Panc1 (cell line): ENCODE data around the gene ETV7. TPM values are rescaled to one million over a fixed set of nuclear protein-coding genes. Genes with fewer than 3 reads are reported as not detected.

Source experiments
- ATAC-seq: fragments of 200-7000 bp; cut with Tn5 transposase; 2 replicates; pipeline ENCODE4 v1.9.1; 2020; ENCODE audit warnings: mild to moderate bottlenecking, moderate library complexity
- BruUV-seq: library from RNA; stranded (reverse); fragments of 400-500 nt; replicated peaks from 2 replicates; lab custom pipeline; 2021; lab: Mats Ljungman, UMichigan
- CTCF ChIA-PET: fragments of 300-600 bp; sonication (Branson Sonifier 250); formaldehyde crosslinking; loops from one replicate; lab custom pipeline; 2022; ENCODE audit warnings: antibody characterized with exemption; lab: Charles Lee
- POLR2A ChIA-PET: fragments of 300-600 bp; sonication (Branson Sonifier 250); formaldehyde crosslinking; loops from one replicate; lab custom pipeline; 2022; ENCODE audit warnings: antibody characterized with exemption; lab: Charles Lee
- DNase-seq: peaks from one replicate; pipeline ENCODE4 v3.0.0-alpha.2; 2010; ENCODE audit warnings: low read depth, low spot score
- H3K27ac ChIP-seq: 2 replicates; pipeline ENCODE4 v1.5.1; 2011; ENCODE audit warnings: mild to moderate bottlenecking, low read length, inconsistent platforms
- H3K27me3 ChIP-seq: fragments of 200-500 bp; sonication (Bioruptor generic); 2 replicates; pipeline ENCODE4 v1.6.0; 2014; ENCODE audit warnings: low read length, inconsistent platforms; ENCODE audit not compliant: control insufficient read depth, insufficient read depth
- H3K36me3 ChIP-seq: fragments of 200-500 bp; sonication (Bioruptor generic); 2 replicates; pipeline ENCODE4 v1.5.1; 2014; ENCODE audit warnings: inconsistent platforms, mild to moderate bottlenecking, low read length, moderate library complexity; ENCODE audit not compliant: control insufficient read depth, insufficient read depth
- H3K4me1 ChIP-seq: 2 replicates; pipeline ENCODE4 v1.5.1; 2011; ENCODE audit warnings: inconsistent platforms, mild to moderate bottlenecking, low read length, moderate library complexity; ENCODE audit not compliant: control insufficient read depth, insufficient read depth
- H3K4me3 ChIP-seq, 2 experiments: 2 replicates each; pipeline ENCODE4 v1.5.1; 2011 to 2012; ENCODE audit warnings: low read depth in 2 of 2, low read length in 2 of 2, mild to moderate bottlenecking in 2 of 2, inconsistent platforms in 1 of 2, moderate library complexity in 1 of 2
- H3K9me3 ChIP-seq: fragments of 200-500 bp; sonication (Bioruptor generic); 2 replicates; pipeline ENCODE4 v1.5.1; 2014; ENCODE audit warnings: low read depth, mild to moderate bottlenecking, inconsistent platforms, low read length, moderate library complexity; ENCODE audit not compliant: control insufficient read depth, insufficient read depth
- POLR2AphosphoS5 ChIP-seq: IDR thresholded peaks from 2 replicates; pipeline ENCODE4 v1.6.1; 2012; ENCODE audit warnings: mild to moderate bottlenecking, low read depth, low read length, moderate library complexity
- SIN3A ChIP-seq: IDR thresholded peaks from 2 replicates; pipeline ENCODE4 v1.6.1; 2012; ENCODE audit warnings: low read depth, mild to moderate bottlenecking, low read length, moderate library complexity, borderline replicate concordance; ENCODE audit not compliant: insufficient read depth
- TCF7L2 ChIP-seq: IDR thresholded peaks from 2 replicates; pipeline ENCODE4 v1.6.1; 2011; ENCODE audit warnings: mild to moderate bottlenecking, low read depth, low read length, inconsistent platforms
- in situ Hi-C: cut with HindIII; loops from 2 replicates; pipeline ENCODE4 v1.10.0; 2016; ENCODE audit warnings: low sequenced_read_pairs, low pct_unique_long_range_greater_than_20kb
- intact Hi-C: fragments of 100-400 bp; cut with micrococcal nuclease; formaldehyde crosslinking; loops from one replicate; pipeline ENCODE4 v1.10.0; 2022; ENCODE audit not compliant: unreplicated experiment
- total RNA-seq: library from RNA; stranded (reverse); gene quantifications from one replicate; pipeline ENCODE4 v1.2.1, GENCODE V29; 2021; ENCODE audit not compliant: unreplicated experiment
- TF ChIP-seq, protein P1 (sequence below), 2 experiments: IDR thresholded peaks; 2 replicates each; pipeline ENCODE4 v1.6.1; 2011 to 2012; ENCODE audit warnings: low read depth in 2 of 2, control low read depth in 1 of 2, low read length in 1 of 2, mild to moderate bottlenecking in 1 of 2, moderate library complexity in 1 of 2; ENCODE audit not compliant: insufficient read depth in 1 of 2
- TF ChIP-seq, protein P2 (sequence below): fragments of 450-650 bp; IDR thresholded peaks from 2 replicates; pipeline ENCODE4 v1.5.1; 2017; ENCODE audit warnings: mild to moderate bottlenecking

Gene ETV7
- total RNA-seq, 1 experiment from 2014 or later: 2.0 TPM

DNA sequence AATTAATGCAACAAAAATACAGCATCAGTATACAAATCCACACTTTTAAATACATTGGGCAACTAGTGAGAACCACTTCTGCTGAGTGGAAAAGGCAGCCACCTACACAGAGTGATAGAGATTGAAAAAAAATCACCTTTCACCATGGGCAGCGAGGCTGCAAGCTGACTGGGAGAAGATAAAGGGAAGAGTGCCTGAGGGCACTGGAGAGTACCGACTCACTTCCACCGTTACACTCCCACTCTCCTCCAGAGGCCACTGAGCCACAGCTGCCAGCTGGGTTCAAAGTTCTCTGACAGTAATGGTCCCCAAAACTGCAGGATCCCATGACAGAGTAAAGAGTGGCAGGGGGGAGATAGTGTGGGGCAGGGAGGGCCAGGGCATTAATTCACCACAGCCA, 31.1 kb upstream of the ETV7 start:
- CTCF ChIA-PET: no interaction called here
- POLR2A ChIA-PET: interaction anchor here (0.6 kb wide), 1 partner anchor 32 kb away, joined by 3 read pairs; no protein-coding TSS in a partner anchor

DNA sequence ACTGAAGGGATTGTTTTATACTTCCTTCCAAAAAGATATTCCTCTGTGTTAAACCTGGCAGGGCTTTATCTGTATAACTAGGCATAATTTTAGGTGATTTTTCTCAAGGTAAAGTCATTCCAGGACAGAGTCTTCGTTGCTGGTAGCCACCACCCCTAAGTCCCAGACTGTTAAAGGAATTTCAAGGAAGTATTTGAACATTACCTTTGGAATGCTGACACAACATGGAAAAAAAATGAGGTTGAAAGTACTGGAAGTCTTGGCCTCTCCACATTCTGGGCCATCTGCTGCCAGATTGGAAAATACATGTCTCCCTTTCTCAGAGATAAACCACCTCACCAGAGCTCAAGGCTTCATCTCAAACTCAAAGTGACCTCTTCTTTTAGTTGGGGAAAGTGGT, 27.0 kb upstream of the ETV7 start:
- Histone ChIP-seq H3K27me3 (no peaks in the 10 kb centered on the region; the same call in 1 of the 2 replicates), H3K4me3 (no peak overlapping the region), H3K36me3 (no peaks in the 10 kb centered on the region), H3K27ac (no peak overlapping the region), H3K9me3 (no peaks in the 10 kb centered on the region), H3K4me1 (no peaks in the 10 kb centered on the region)
- ChIA-PET POLR2A (no interaction called here), CTCF (no interaction called here)
- DNase-seq: no peak
- intact Hi-C loops (no loop called here), in situ Hi-C loops (no loop called here)
- TF ChIP-seq TCF7L2 (no peak), POLR2AphosphoS5 (no peak), SIN3A (no peak)
- TF ChIP-seq, protein P1, sequence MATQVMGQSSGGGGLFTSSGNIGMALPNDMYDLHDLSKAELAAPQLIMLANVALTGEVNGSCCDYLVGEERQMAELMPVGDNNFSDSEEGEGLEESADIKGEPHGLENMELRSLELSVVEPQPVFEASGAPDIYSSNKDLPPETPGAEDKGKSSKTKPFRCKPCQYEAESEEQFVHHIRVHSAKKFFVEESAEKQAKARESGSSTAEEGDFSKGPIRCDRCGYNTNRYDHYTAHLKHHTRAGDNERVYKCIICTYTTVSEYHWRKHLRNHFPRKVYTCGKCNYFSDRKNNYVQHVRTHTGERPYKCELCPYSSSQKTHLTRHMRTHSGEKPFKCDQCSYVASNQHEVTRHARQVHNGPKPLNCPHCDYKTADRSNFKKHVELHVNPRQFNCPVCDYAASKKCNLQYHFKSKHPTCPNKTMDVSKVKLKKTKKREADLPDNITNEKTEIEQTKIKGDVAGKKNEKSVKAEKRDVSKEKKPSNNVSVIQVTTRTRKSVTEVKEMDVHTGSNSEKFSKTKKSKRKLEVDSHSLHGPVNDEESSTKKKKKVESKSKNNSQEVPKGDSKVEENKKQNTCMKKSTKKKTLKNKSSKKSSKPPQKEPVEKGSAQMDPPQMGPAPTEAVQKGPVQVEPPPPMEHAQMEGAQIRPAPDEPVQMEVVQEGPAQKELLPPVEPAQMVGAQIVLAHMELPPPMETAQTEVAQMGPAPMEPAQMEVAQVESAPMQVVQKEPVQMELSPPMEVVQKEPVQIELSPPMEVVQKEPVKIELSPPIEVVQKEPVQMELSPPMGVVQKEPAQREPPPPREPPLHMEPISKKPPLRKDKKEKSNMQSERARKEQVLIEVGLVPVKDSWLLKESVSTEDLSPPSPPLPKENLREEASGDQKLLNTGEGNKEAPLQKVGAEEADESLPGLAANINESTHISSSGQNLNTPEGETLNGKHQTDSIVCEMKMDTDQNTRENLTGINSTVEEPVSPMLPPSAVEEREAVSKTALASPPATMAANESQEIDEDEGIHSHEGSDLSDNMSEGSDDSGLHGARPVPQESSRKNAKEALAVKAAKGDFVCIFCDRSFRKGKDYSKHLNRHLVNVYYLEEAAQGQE (IDR thresholded peaks at IDR 0.05; ENCODE audit: insufficient read depth in 1 of 2, low read depth in 2 of 2, low read length in 1 of 2): no peak
- TF ChIP-seq, protein P2, sequence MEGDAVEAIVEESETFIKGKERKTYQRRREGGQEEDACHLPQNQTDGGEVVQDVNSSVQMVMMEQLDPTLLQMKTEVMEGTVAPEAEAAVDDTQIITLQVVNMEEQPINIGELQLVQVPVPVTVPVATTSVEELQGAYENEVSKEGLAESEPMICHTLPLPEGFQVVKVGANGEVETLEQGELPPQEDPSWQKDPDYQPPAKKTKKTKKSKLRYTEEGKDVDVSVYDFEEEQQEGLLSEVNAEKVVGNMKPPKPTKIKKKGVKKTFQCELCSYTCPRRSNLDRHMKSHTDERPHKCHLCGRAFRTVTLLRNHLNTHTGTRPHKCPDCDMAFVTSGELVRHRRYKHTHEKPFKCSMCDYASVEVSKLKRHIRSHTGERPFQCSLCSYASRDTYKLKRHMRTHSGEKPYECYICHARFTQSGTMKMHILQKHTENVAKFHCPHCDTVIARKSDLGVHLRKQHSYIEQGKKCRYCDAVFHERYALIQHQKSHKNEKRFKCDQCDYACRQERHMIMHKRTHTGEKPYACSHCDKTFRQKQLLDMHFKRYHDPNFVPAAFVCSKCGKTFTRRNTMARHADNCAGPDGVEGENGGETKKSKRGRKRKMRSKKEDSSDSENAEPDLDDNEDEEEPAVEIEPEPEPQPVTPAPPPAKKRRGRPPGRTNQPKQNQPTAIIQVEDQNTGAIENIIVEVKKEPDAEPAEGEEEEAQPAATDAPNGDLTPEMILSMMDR: no peak
- no TSS peak for BruUV-seq
- no peak for ATAC-seq

More for the DNA sequence above, 31.1 kb upstream of the ETV7 start:
- intact Hi-C loops (no loop called here), in situ Hi-C loops (no loop called here)
- Histone ChIP-seq H3K4me1 (0 out of 2 replicates have a peak, but pooled peaks cover 5% of the 10 kb centered on the region), H3K27me3 (no peaks in the 10 kb centered on the region), H3K27ac (no peak overlapping the region), H3K36me3 (no peaks in the 10 kb centered on the region), H3K4me3 (no peak overlapping the region), H3K9me3 (no peaks in the 10 kb centered on the region)
- no TSS peak for BruUV-seq
- DNase-seq: no peak
- TF ChIP-seq SIN3A: no peak
- TF ChIP-seq, protein P2: no peak
- no peak for TF ChIP-seq TCF7L2
- no peak for TF ChIP-seq POLR2AphosphoS5
- TF ChIP-seq, protein P1 (IDR thresholded peaks at IDR 0.05; ENCODE audit: insufficient read depth in 1 of 2, low read depth in 2 of 2, low read length in 1 of 2): no peak
- ATAC-seq: no peak
